Measurements from ENCODE around the gene RIOK2.

GRCh38 chr5:97157689-97158088, 25.4 kb downstream of the RIOK2 start:
- TF ChIP-seq CTCF (IDR thresholded peaks at IDR 0.05) (no peak), POLR2A (IDR thresholded peaks at IDR 0.05) (no peak)
